ENCODE data around the gene SLC6A7.

DNA sequence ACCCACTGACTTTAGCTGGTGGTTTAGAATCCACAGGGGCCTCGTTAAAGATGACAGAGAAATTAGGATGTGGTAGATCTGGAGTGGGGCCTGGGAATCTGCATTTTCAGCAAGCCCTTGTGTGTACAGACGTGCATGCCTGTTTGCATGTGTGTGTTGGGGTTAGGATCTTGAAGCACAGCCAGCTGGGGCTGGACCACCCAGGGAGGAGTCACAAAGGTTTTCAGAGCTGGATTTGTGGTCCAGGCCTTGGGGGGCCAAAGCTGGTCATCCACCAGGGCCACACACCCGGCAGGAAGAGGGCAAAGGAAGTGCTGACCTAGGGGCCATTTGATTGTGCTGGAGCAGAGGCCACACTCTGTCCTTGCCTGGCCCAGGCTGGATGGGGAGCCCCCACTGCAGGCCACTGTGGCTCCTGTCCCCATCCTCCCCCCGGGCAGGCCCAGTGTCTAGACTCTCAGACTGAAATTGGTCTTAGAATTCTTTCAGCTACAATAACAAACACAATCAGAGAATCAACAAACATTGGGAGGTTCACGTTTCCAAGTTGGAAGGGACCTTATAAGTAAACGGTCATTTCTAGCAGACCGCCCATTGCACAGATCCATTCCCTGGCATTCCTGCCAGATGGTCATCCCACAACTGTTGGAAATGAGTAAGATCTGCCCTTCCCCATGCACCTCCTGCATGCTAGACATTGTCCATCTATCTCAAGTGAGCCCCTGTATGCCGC lies 13.0 kb upstream of the SLC6A7 start:
- TF ChIP-seq POLR2A (IDR thresholded peaks at IDR 0.05) (no peak), EP300 (IDR thresholded peaks at IDR 0.05) (no peak)
- TF ChIP-seq, protein P1, sequence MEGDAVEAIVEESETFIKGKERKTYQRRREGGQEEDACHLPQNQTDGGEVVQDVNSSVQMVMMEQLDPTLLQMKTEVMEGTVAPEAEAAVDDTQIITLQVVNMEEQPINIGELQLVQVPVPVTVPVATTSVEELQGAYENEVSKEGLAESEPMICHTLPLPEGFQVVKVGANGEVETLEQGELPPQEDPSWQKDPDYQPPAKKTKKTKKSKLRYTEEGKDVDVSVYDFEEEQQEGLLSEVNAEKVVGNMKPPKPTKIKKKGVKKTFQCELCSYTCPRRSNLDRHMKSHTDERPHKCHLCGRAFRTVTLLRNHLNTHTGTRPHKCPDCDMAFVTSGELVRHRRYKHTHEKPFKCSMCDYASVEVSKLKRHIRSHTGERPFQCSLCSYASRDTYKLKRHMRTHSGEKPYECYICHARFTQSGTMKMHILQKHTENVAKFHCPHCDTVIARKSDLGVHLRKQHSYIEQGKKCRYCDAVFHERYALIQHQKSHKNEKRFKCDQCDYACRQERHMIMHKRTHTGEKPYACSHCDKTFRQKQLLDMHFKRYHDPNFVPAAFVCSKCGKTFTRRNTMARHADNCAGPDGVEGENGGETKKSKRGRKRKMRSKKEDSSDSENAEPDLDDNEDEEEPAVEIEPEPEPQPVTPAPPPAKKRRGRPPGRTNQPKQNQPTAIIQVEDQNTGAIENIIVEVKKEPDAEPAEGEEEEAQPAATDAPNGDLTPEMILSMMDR (IDR thresholded peaks at IDR 0.05), result no peak
